Measurements from ENCODE around the gene IPMK. TPM values are rescaled to one million over a fixed set of nuclear protein-coding genes. Genes with fewer than 3 reads are reported as not detected.

The IPMK gene
- total RNA-seq, 4 donors from 2014 or later = 0.26 to 10.8 (median 3.8) TPM

GRCh38 chr10:58180666-58181065 is 87.0 kb downstream of the IPMK start:
- TF ChIP-seq CTCF (IDR thresholded peaks at IDR 0.05) (no peak), POLR2A (IDR thresholded peaks at IDR 0.05) (no peak)
- Histone ChIP-seq H3K27ac (no peak overlapping the region), H3K4me1 (no peaks in the 10 kb centered on the region), H3K4me3 (no peak overlapping the region), H3K36me3 (no peaks in the 10 kb centered on the region), H3K9me3 (no peaks in the 10 kb centered on the region), H3K27me3 (no peaks in the 10 kb centered on the region)
- no peak for DNase-seq
- intact Hi-C loops (cut with DNase I; ENCODE audit: low total_unique reads) = no loop called here

- no peaks in the 10 kb centered on the region for H3K4me1 ChIP-seq
- H3K27me3 ChIP-seq = no peaks in the 10 kb centered on the region
- DNase-seq = no peak
- no peak overlapping the region for H3K4me3 ChIP-seq
- H3K27ac ChIP-seq = no peak overlapping the region
- no peak for TF ChIP-seq POLR2A (IDR thresholded peaks at IDR 0.05)
- no peak for TF ChIP-seq CTCF (IDR thresholded peaks at IDR 0.05)
- intact Hi-C loops (cut with DNase I; ENCODE audit: low total_unique reads) = no loop called here
- H3K36me3 ChIP-seq = no peaks in the 10 kb centered on the region
- no peaks in the 10 kb centered on the region for H3K9me3 ChIP-seq
Observed at GRCh38 chr10:58179238-58179637, 88.5 kb downstream of the IPMK start.

GRCh38 chr10:58178811-58179210 is 88.9 kb downstream of the IPMK start:
- intact Hi-C loops (cut with DNase I; ENCODE audit: low total_unique reads) = no loop called here
- Histone ChIP-seq H3K4me1 (no peaks in the 10 kb centered on the region), H3K36me3 (no peaks in the 10 kb centered on the region), H3K9me3 (no peaks in the 10 kb centered on the region), H3K27ac (no peak overlapping the region), H3K27me3 (no peaks in the 10 kb centered on the region), H3K4me3 (no peak overlapping the region)
- no peak for DNase-seq
- TF ChIP-seq CTCF (IDR thresholded peaks at IDR 0.05) = no peak
- no peak for TF ChIP-seq POLR2A (IDR thresholded peaks at IDR 0.05)

- no peak overlapping the region for H3K4me3 ChIP-seq
- no peaks in the 10 kb centered on the region for H3K9me3 ChIP-seq
- H3K27ac ChIP-seq = no peak overlapping the region
- no peaks in the 10 kb centered on the region for H3K36me3 ChIP-seq
- no peaks in the 10 kb centered on the region for H3K4me1 ChIP-seq
- DNase-seq = no peak
- intact Hi-C loops (cut with DNase I; ENCODE audit: low total_unique reads) = no loop called here
- TF ChIP-seq CTCF (IDR thresholded peaks at IDR 0.05) (peak; percentile 50 to 59 (median 53)), POLR2A (IDR thresholded peaks at IDR 0.05) (no peak)
- H3K27me3 ChIP-seq = no peaks in the 10 kb centered on the region
Observed at GRCh38 chr10:58177362-58177947, 90.2 kb downstream of the IPMK start.

GRCh38 chr10:58175990-58176900 is 91.4 kb downstream of the IPMK start:
- Histone ChIP-seq H3K27ac (no peak overlapping the region), H3K4me1 (no peaks in the 10 kb centered on the region), H3K9me3 (no peaks in the 10 kb centered on the region), H3K4me3 (no peak overlapping the region), H3K36me3 (no peaks in the 10 kb centered on the region), H3K27me3 (no peaks in the 10 kb centered on the region)
- no peak for DNase-seq
- intact Hi-C loops (cut with DNase I; ENCODE audit: low total_unique reads) = no loop called here
- no peak for TF ChIP-seq CTCF (IDR thresholded peaks at IDR 0.05)
- TF ChIP-seq POLR2A (IDR thresholded peaks at IDR 0.05) = no peak

All from uterus (tissue), 4 donors.